HepG2 (cell line): Measurements from ENCODE around the gene MTA2. TPM values are rescaled to one million over a fixed set of nuclear protein-coding genes. Genes with fewer than 3 reads are reported as not detected.

Experiments used
- ATAC-seq: fragments of 200-7000 bp; cut with Tn5 transposase; 3 replicates; pipeline ENCODE4 v1.9.1; 2020; ENCODE audit warnings: mild to moderate bottlenecking, moderate library complexity
- BruUV-seq: library from RNA; stranded (reverse); fragments of 400-500 nt; replicated peaks from 2 replicates; lab custom pipeline; 2021; lab: Mats Ljungman, UMichigan
- CTCF ChIA-PET: fragments of 300-600 bp; formaldehyde crosslinking; extraction: SDS; loops from one replicate; lab custom pipeline; 2021; ENCODE audit warnings: low total read pairs, inconsistent platforms, low intra/inter-chr PET ratio; lab: Yijun Ruan, JAX
- POLR2A ChIA-PET: fragments of 350-600 bp; sonication (Branson Sonifier 250); formaldehyde crosslinking; loops from one replicate; lab custom pipeline; 2020; ENCODE audit warnings: antibody characterized with exemption, inconsistent platforms; lab: Yijun Ruan, JAX
- DNase-seq: peaks from one replicate; pipeline ENCODE4 v3.0.0-alpha.2; 2015; ENCODE audit warnings: low spot score
- FAIRE-seq: peaks from 3 replicates; lab custom pipeline; 2011; peaks lifted over from hg19 to GRCh38; lab: Jason Lieb, UNC
- H2AFZ ChIP-seq: one replicate; pipeline ENCODE4 v1.6.1; 2011; ENCODE audit warnings: low read length, inconsistent platforms
- H3K27ac ChIP-seq: fragments of 300-600 bp; 3 replicates; pipeline ENCODE4 v1.8.0; 2011; ENCODE audit warnings: mixed run types, mild to moderate bottlenecking, mixed read lengths, low read length, inconsistent platforms; ENCODE audit not compliant: insufficient read depth; ENCODE audit errors: extremely low read length
- H3K27me3 ChIP-seq, 2 experiments: fragments of 200-600 bp in 1 of 2; 2 replicates in 1 of 2; 3 replicates in 1 of 2; pipeline versions ENCODE4 v1.6.0 to v1.8.0; 2011; ENCODE audit warnings: low read length in 2 of 2, mild to moderate bottlenecking in 2 of 2, moderate library complexity in 2 of 2, inconsistent platforms in 1 of 2; ENCODE audit not compliant: insufficient read depth in 2 of 2, control insufficient read depth in 1 of 2
- H3K36me3 ChIP-seq, 2 experiments: fragments of 200-600 bp in 1 of 2; replicated peaks in 1 of 2; 2 replicates in 1 of 2; 3 replicates in 1 of 2; pipeline versions ENCODE4 v1.5.1 to v1.8.0; 2011; ENCODE audit warnings: low read length in 2 of 2, inconsistent platforms in 1 of 2; ENCODE audit not compliant: insufficient read depth in 2 of 2, control insufficient read depth in 1 of 2
- H3K4me1 ChIP-seq: 2 replicates; pipeline ENCODE4 v1.5.1; 2012; ENCODE audit warnings: low read length, inconsistent platforms; ENCODE audit not compliant: insufficient read depth
- H3K4me2 ChIP-seq: 2 replicates; pipeline ENCODE4 v1.6.0; 2011; ENCODE audit warnings: low read depth, low read length, inconsistent platforms
- H3K4me3 ChIP-seq, 3 experiments: fragments of 200-600 bp in 1 of 3; sonication (generic), shearing (Covaris generic) in 1 of 3; replicated peaks in 1 of 3; 2 replicates each; pipeline ENCODE4 v1.5.1; 2011 to 2016; ENCODE audit warnings: low read length in 3 of 3, inconsistent platforms in 2 of 3, low read depth in 2 of 3, mild to moderate bottlenecking in 2 of 3, control low read depth in 1 of 3, mixed read lengths in 1 of 3; ENCODE audit not compliant: insufficient read depth in 1 of 3
- H3K79me2 ChIP-seq: one replicate; pipeline ENCODE4 v1.6.1; 2011; ENCODE audit warnings: low read length, inconsistent platforms; ENCODE audit not compliant: insufficient read depth
- H3K9ac ChIP-seq: 2 replicates; pipeline ENCODE4 v1.6.0; 2011; ENCODE audit warnings: mild to moderate bottlenecking, low read depth, low read length, inconsistent platforms; ENCODE audit not compliant: insufficient read depth
- H3K9me3 ChIP-seq: 2 replicates; pipeline ENCODE4 v1.5.1; 2012; ENCODE audit warnings: mild to moderate bottlenecking, low read length
- H4K20me1 ChIP-seq: 2 replicates; pipeline ENCODE4 v1.6.0; 2011; ENCODE audit warnings: inconsistent platforms, mild to moderate bottlenecking, low read length, moderate library complexity; ENCODE audit not compliant: insufficient read depth
- ARHGAP35 ChIP-seq: sonication (generic); formaldehyde crosslinking; IDR thresholded peaks from 2 replicates; pipeline ENCODE4 v1.9.0; 2022; ENCODE audit warnings: mild to moderate bottlenecking, inconsistent platforms, moderate library complexity, missing genetic modification reagents, borderline replicate concordance
- BRD4 ChIP-seq: sonication (generic); formaldehyde crosslinking; IDR thresholded peaks from 2 replicates; pipeline ENCODE4 v1.4.0; 2020; ENCODE audit warnings: missing genetic modification reagents
- DNMT3B ChIP-seq: conservative IDR thresholded peaks from 2 replicates; pipeline ENCODE4 v1.6.1; 2016; ENCODE audit warnings: missing biosample characterization, control low read depth
- FOXK2 ChIP-seq: fragments of 450-650 bp; IDR thresholded peaks from 2 replicates; pipeline ENCODE4 v1.6.1; 2016
- IKZF4 ChIP-seq: sonication (generic); formaldehyde crosslinking; IDR thresholded peaks from 2 replicates; pipeline ENCODE4 v1.5.1; 2020; ENCODE audit warnings: borderline replicate concordance, mild to moderate bottlenecking, low read depth, missing genetic modification reagents; ENCODE audit errors: not compliant biosample characterization
- KDM5A ChIP-seq: fragments of 200-600 bp; sonication (generic); IDR thresholded peaks from 2 replicates; pipeline ENCODE4 v1.7.0; 2018; ENCODE audit warnings: antibody characterized with exemption, mild to moderate bottlenecking, low read length, borderline replicate concordance
- KLF12 ChIP-seq: sonication (generic); formaldehyde crosslinking; IDR thresholded peaks from 2 replicates; pipeline ENCODE4 v1.4.0; 2020; ENCODE audit warnings: missing genetic modification reagents, borderline replicate concordance
- PITX1 ChIP-seq: sonication (generic); formaldehyde crosslinking; IDR thresholded peaks from 2 replicates; pipeline ENCODE4 v1.5.1; 2020; ENCODE audit warnings: mild to moderate bottlenecking, missing genetic modification reagents
- RFXANK ChIP-seq: IDR thresholded peaks from 2 replicates; pipeline ENCODE4 v1.6.1; 2016
- SMAD1 ChIP-seq: sonication (generic); formaldehyde crosslinking; IDR thresholded peaks from 2 replicates; pipeline ENCODE4 v1.4.0; 2020; ENCODE audit warnings: missing genetic modification reagents, low read depth, mild to moderate bottlenecking, borderline replicate concordance
- SP5 ChIP-seq: IDR thresholded peaks from 2 replicates; pipeline ENCODE4 v1.6.1; 2016; ENCODE audit warnings: low read depth, borderline replicate concordance
- STAT5B ChIP-seq: sonication (generic); formaldehyde crosslinking; IDR thresholded peaks from 2 replicates; pipeline ENCODE4 v1.4.0; 2020; ENCODE audit warnings: missing genetic modification reagents
- ZEB1 ChIP-seq: IDR thresholded peaks from 2 replicates; pipeline ENCODE4 v1.6.1; 2012; ENCODE audit warnings: mild to moderate bottlenecking, low read depth, inconsistent platforms; ENCODE audit not compliant: insufficient replicate concordance
- ZFP1 ChIP-seq: IDR thresholded peaks from 2 replicates; pipeline ENCODE4 v1.6.1; 2016
- ZNF570 ChIP-seq: sonication (generic); formaldehyde crosslinking; IDR thresholded peaks from 2 replicates; pipeline ENCODE4 v1.4.0; 2020; ENCODE audit warnings: mild to moderate bottlenecking, missing genetic modification reagents, borderline replicate concordance
- ZNF607 ChIP-seq: sonication (generic); formaldehyde crosslinking; IDR thresholded peaks from 2 replicates; pipeline ENCODE4 v1.5.1; 2020; ENCODE audit warnings: missing genetic modification reagents, mild to moderate bottlenecking, borderline replicate concordance
- ZNF713 ChIP-seq: sonication (generic); formaldehyde crosslinking; IDR thresholded peaks from 2 replicates; pipeline ENCODE4 v1.4.0; 2020; ENCODE audit warnings: mild to moderate bottlenecking, missing genetic modification reagents
- ZNF761 ChIP-seq: sonication (generic); formaldehyde crosslinking; conservative IDR thresholded peaks from 2 replicates; pipeline ENCODE4 v1.4.0; 2020; ENCODE audit warnings: mild to moderate bottlenecking, missing genetic modification reagents
- WGBS: methylation state at CpG from one replicate; pipeline ENCODE4 v1.1.6; 2017; ENCODE audit warnings: low lambda C conversion rate; 5-methylcytosine and 5-hydroxymethylcytosine counted together
- in situ Hi-C: cut with HindIII; loops from 2 replicates; pipeline ENCODE4 v1.10.0; 2017; ENCODE audit warnings: low pct_unique_long_range_greater_than_20kb; ENCODE audit not compliant: extremely low pct_ligation_motif_present
- intact Hi-C: fragments of 100-400 bp; cut with micrococcal nuclease; formaldehyde crosslinking; loops from one replicate; pipeline ENCODE4 v1.10.0; 2022; ENCODE audit not compliant: unreplicated experiment
- polyA plus RNA-seq, 8 experiments: library from polyadenylated mRNA; depleted of rRNA in 3 of 8; stranded (reverse) in 7 of 8; unstranded in 1 of 8; fragments of >200 nt; fragmentation: Illumina TruSeq in 4 of 8; extraction: Trizol in 4 of 8; gene quantifications; 2 replicates each; pipeline versions ENCODE4 v1.2.1 to v1.2.3, GENCODE V29; 2011 to 2016; ENCODE audit warnings: low read depth in 4 of 8, missing spikeins in 1 of 8, mixed read lengths in 1 of 8; ENCODE audit not compliant: insufficient read depth in 1 of 8
- total RNA-seq, 5 experiments: library from RNA; depleted of rRNA; stranded (reverse); fragments of >200 nt; fragmentation: Illumina TruSeq; extraction: Trizol; gene quantifications; 2 replicates each; pipeline ENCODE4 v1.2.3, GENCODE V29; 2016; ENCODE audit warnings: low read depth in 1 of 5
- TF ChIP-seq, protein P1 (sequence below): sonication (generic); formaldehyde crosslinking; conservative IDR thresholded peaks from 2 replicates; pipeline ENCODE4 v1.5.0; 2020; ENCODE audit warnings: missing genetic modification reagents
- TF ChIP-seq, protein P2 (sequence below): sonication (generic); formaldehyde crosslinking; conservative IDR thresholded peaks from 2 replicates; pipeline ENCODE4 v1.4.0; 2020; ENCODE audit warnings: missing genetic modification reagents
- TF ChIP-seq, protein P3 (sequence below): sonication (generic); formaldehyde crosslinking; conservative IDR thresholded peaks from 2 replicates; pipeline ENCODE4 v1.8.1; 2023; ENCODE audit warnings: missing genetic modification reagents

MTA2 gene
- total and polyA plus RNA-seq, 2 of the 13 experiments (the other 11 are each of a cell fraction or from before 2014, with no cell fraction given): 14.0 to 70.0 TPM

DNA sequence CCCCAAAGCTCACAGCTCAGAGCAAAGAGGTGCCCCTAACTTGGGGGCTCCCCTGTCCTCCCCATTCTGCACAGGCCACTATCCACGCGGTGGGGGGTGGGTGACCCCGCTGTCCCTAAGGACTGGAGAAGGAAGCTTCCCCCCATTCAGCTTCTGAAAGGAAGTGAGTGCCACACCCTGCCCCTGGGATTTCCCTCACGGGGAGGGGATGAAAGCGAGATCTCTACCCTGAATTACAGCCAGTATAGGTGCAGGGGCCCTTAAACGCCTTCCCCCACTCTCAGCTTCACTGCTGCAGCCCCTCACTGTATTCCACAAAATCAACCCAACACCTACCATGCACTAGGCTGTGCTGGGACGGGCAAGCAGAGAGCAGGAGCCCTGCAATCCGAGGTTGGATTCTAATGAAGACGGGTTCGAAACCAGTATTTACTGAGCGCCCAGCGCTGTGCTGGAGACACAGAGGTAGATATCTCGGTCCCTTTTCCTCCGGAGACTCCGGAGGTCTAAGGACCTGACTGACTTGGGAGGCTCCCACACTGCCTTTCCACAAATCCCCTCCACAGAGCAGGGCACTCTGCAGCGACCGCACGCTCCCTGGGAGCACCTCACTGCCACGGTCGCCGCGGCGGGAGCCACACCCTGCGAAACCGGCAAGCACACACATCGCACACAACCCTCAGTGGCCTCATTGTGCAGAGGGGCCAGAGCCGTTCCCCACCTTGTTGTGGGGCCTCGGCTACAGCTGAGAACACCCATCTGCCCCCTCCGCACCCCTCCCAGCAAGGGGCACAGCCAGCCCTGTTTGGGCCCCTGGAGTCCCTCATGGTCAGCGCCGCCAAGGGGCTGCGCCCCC is 56.9 kb downstream of the MTA2 start:
- BruUV-seq: no TSS peak
- in situ Hi-C loops: loop anchor here (5.0 kb wide), 1 partner anchor 38 kb away; no protein-coding TSS in a partner anchor
- peaks cover 67% of the 10 kb centered on the region for H3K79me2 ChIP-seq
- peak overlapping the region; percentile 96 for H3K27ac ChIP-seq
- DNase-seq (no peak), ATAC-seq (peak; percentile 3), FAIRE-seq (no peak)
- no peaks in the 10 kb centered on the region for H3K9me3 ChIP-seq
- H3K4me3 ChIP-seq: peak overlapping the region; percentile 79 to 93 (median 79)
- H3K36me3 ChIP-seq: peaks cover 2 to 4% of the 10 kb centered on the region in 2 experiments; a peak in 3 of 5 replicates
- H3K4me2 ChIP-seq: peak overlapping the region; percentile 84
- H4K20me1 ChIP-seq: peaks cover 56% of the 10 kb centered on the region
- CTCF ChIA-PET: no interaction called here
- POLR2A ChIA-PET: interaction anchor here (1.0 to 4.8 kb wide), 9 partner anchors 10 to 146 kb away, joined by 3 to 45 read pairs (median 6); partner anchors contain the start of genes C11orf98, CSKMT, EEF1G and LBHD1
- no peak overlapping the region for H2AFZ ChIP-seq
- 41% methylated on average over 3 of the region's 32 CpGs for WGBS
- intact Hi-C loops: loop anchor here (1.0 to 10.0 kb wide), 3 partner anchors 30 to 150 kb away; no protein-coding TSS in a partner anchor
- H3K27me3 ChIP-seq: no peaks in the 10 kb centered on the region
- H3K4me1 ChIP-seq: peaks cover 68% of the 10 kb centered on the region
- H3K9ac ChIP-seq: peak overlapping the region; percentile 96
- TF ChIP-seq DNMT3B (CRISPR knock-in tag) (no peak), ZEB1 (no peak), ARHGAP35 (no peak), KLF12 (CRISPR knock-in tag) (peak; percentile 9; the same call in 1 of the 2 replicates), RFXANK (no peak), ZNF761 (CRISPR knock-in tag) (0 out of 2 replicates have a peak, but pooled peaks have one; percentile 7), ZNF570 (CRISPR knock-in tag) (no peak), PITX1 (no peak), SMAD1 (CRISPR knock-in tag) (no peak), STAT5B (CRISPR knock-in tag) (no peak), FOXK2 (no peak), ZFP1 (CRISPR knock-in tag) (no peak), ZNF713 (CRISPR knock-in tag) (no peak), ZNF607 (no peak), IKZF4 (CRISPR knock-in tag) (peak; percentile 80), KDM5A (no peak), BRD4 (CRISPR knock-in tag) (peak; percentile 17; the same call in 1 of the 2 replicates), SP5 (CRISPR knock-in tag) (no peak)
- TF ChIP-seq, protein P1, sequence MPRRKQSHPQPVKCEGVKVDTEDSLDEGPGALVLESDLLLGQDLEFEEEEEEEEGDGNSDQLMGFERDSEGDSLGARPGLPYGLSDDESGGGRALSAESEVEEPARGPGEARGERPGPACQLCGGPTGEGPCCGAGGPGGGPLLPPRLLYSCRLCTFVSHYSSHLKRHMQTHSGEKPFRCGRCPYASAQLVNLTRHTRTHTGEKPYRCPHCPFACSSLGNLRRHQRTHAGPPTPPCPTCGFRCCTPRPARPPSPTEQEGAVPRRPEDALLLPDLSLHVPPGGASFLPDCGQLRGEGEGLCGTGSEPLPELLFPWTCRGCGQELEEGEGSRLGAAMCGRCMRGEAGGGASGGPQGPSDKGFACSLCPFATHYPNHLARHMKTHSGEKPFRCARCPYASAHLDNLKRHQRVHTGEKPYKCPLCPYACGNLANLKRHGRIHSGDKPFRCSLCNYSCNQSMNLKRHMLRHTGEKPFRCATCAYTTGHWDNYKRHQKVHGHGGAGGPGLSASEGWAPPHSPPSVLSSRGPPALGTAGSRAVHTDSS (CRISPR knock-in tag): no peak
- TF ChIP-seq, protein P2, sequence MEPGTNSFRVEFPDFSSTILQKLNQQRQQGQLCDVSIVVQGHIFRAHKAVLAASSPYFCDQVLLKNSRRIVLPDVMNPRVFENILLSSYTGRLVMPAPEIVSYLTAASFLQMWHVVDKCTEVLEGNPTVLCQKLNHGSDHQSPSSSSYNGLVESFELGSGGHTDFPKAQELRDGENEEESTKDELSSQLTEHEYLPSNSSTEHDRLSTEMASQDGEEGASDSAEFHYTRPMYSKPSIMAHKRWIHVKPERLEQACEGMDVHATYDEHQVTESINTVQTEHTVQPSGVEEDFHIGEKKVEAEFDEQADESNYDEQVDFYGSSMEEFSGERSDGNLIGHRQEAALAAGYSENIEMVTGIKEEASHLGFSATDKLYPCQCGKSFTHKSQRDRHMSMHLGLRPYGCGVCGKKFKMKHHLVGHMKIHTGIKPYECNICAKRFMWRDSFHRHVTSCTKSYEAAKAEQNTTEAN: no peak
- TF ChIP-seq, protein P3, sequence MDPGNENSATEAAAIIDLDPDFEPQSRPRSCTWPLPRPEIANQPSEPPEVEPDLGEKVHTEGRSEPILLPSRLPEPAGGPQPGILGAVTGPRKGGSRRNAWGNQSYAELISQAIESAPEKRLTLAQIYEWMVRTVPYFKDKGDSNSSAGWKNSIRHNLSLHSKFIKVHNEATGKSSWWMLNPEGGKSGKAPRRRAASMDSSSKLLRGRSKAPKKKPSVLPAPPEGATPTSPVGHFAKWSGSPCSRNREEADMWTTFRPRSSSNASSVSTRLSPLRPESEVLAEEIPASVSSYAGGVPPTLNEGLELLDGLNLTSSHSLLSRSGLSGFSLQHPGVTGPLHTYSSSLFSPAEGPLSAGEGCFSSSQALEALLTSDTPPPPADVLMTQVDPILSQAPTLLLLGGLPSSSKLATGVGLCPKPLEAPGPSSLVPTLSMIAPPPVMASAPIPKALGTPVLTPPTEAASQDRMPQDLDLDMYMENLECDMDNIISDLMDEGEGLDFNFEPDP (CRISPR knock-in tag): no peak
